Activated naive CD4-positive, alpha-beta T cell treated with anti-CD3 and anti-CD28 coated beads, Interleukin-2, amount 50 U/mL, for 24 hours (primary cell): ENCODE data around the gene PGAP3.
A peak's percentile ranks its signal among the peaks of the same experiment; 100 is the strongest.

Experiments
- H3K27ac Mint-ChIP-seq: one replicate; pipeline ENCODE4 v1.8.0; 2021; ENCODE audit warnings: mild to moderate bottlenecking, mixed read lengths
- H3K27me3 Mint-ChIP-seq: one replicate; pipeline ENCODE4 v1.8.0; 2021; ENCODE audit warnings: mixed read lengths
- H3K36me3 Mint-ChIP-seq: one replicate; pipeline ENCODE4 v1.8.0; 2021; ENCODE audit warnings: mixed read lengths
- H3K4me1 Mint-ChIP-seq: one replicate; pipeline ENCODE4 v1.8.0; 2021; ENCODE audit warnings: mixed read lengths
- H3K4me3 Mint-ChIP-seq: one replicate; pipeline ENCODE4 v1.8.0; 2021; ENCODE audit warnings: mild to moderate bottlenecking, mixed read lengths
- H3K9me3 Mint-ChIP-seq: one replicate; pipeline ENCODE4 v1.8.0; 2021; ENCODE audit warnings: mixed read lengths

The PGAP3 gene

GRCh38 chr17:39621523-39622379, 66.1 kb downstream of the PGAP3 start:
- peaks cover 22% of the 10 kb centered on the region for H3K4me1 Mint-ChIP-seq
- H3K27me3 Mint-ChIP-seq, result peaks cover 9% of the 10 kb centered on the region
- no peaks in the 10 kb centered on the region for H3K36me3 Mint-ChIP-seq
- H3K27ac Mint-ChIP-seq, result peak overlapping the region; percentile 66
- no peaks in the 10 kb centered on the region for H3K9me3 Mint-ChIP-seq
- peak overlapping the region; percentile 51 for H3K4me3 Mint-ChIP-seq
